Motor neuron (in vitro differentiated cells): ENCODE measurements around the gene KMT2D. TPM values are rescaled to one million over a fixed set of nuclear protein-coding genes. Genes with fewer than 3 reads are reported as not detected.

Experiments used
- ATAC-seq, 8 experiments: fragments of 200-7000 bp; cut with Tn5 transposase; replicated peaks in 6 of 8; 2 replicates each; pipeline ENCODE4 v1.8.0; 2021; ENCODE audit warnings: mild to moderate bottlenecking in 8 of 8, moderate library complexity in 8 of 8
- H3K27ac ChIP-seq, 2 donors: fragments of 250-450 bp; sonication (Bioruptor Pico); 2 replicates each; pipeline ENCODE4 v1.9.0; 2021; ENCODE audit warnings: antibody characterized with exemption in 2 of 2, mild to moderate bottlenecking in 2 of 2, moderate library complexity in 1 of 2
- H3K4me1 ChIP-seq, 2 donors: fragments of 250-450 bp; sonication (Bioruptor Pico); replicated peaks in 1 of 2; 2 replicates each; pipeline ENCODE4 v1.6.1; 2021; ENCODE audit warnings: antibody characterized with exemption in 2 of 2, mild to moderate bottlenecking in 2 of 2, moderate library complexity in 1 of 2
- H3K4me3 ChIP-seq, 5 donors: fragments of 250-450 bp; sonication (Bioruptor Pico); 2 replicates each; pipeline ENCODE4 v1.9.0; 2021; ENCODE audit warnings: antibody characterized with exemption in 5 of 5, mild to moderate bottlenecking in 5 of 5, moderate library complexity in 4 of 5
- in situ Hi-C, 9 experiments: fragments of 400-800 bp; cut with MboI; loops; one replicate each; pipeline ENCODE4 v1.15.0; 2021; ENCODE audit warnings: low sequenced_read_pairs in 9 of 9, low pct_unique_long_range_greater_than_20kb in 2 of 9; ENCODE audit not compliant: unreplicated experiment in 9 of 9
- total RNA-seq, 8 experiments: library from RNA; unstranded; fragments of 300-600 nt; gene quantifications; 2 replicates each; pipeline versions ENCODE4 v1.2.3 to v1.2.4, GENCODE V29; 2022

KMT2D gene
- total RNA-seq, 8 experiments from 2014 or later: 11.7 to 96.4 (median 19.6) TPM

DNA sequence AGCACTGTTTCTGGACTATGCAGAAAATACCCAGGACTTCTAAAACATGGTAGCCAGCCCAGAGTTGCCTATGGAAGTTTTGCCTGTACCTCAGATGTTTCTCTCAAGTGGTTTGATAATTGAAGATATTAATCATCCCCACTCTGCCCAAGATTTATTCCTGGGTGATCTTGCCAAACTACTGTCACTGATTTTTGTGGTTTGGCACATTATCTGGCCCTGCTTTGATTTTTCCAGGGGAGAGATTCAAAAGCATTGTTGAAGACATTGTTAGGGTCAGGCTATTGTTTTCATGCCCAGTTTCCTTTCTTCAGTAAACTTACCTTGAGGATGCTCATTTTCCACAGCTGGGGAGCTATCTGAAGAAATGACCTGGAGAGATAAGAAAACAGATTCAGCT, 47.9 kb downstream of the KMT2D start:
- ATAC-seq: no peak
- Histone ChIP-seq H3K4me1 (peaks cover 0 to 14% of the 10 kb centered on the region in 2 donors), H3K4me3 (no peak overlapping the region), H3K27ac (no peak overlapping the region)
- in situ Hi-C loops: no loop called here

Other genes with a start within 250 kb of the KMT2D start
- gene CACNB3, start 242.3 kb downstream of the KMT2D start, total RNA-seq: 10 to 100 TPM in 7 of 8 experiments, 1 to 10 TPM in 1; 4.7 to 40.3 (median 37.7) TPM
- 10 to 100 TPM; 31.8 to 94.8 (median 54.2) TPM for gene DDX23, start 208.6 kb downstream of the KMT2D start, total RNA-seq
- 10 to 100 TPM in 2 of 8 experiments, 1 to 10 TPM in 6; 1.1 to 12.3 (median 5.7) TPM for gene RND1, start 194.9 kb downstream of the KMT2D start, total RNA-seq
- gene FKBP11, start 135.3 kb downstream of the KMT2D start, total RNA-seq: 10 to 100 TPM in 3 of 8 experiments, 1 to 10 TPM in 5; 6.0 to 64.3 (median 7.9) TPM
- gene ARF3, start 103.3 kb downstream of the KMT2D start, total RNA-seq: 100 to 1,000 TPM in 2 of 8 experiments, 10 to 100 TPM in 6; 48.8 to 124 (median 74.2) TPM
- 1 to 10 TPM in 3 of 8 experiments, under 1 TPM in 5; 0.22 to 2.2 (median 0.71) TPM for gene WNT10B, start 89.1 kb downstream of the KMT2D start, total RNA-seq
- under 1 TPM in 2 of 8 experiments, not detected in 6; 0.21 to 0.71 TPM for gene WNT1, start 82.5 kb downstream of the KMT2D start, total RNA-seq
- 1 to 10 TPM in 1 of 8 experiments, under 1 TPM in 7; 0.23 to 1.4 (median 0.57) TPM for gene DDN, start 61.4 kb downstream of the KMT2D start, total RNA-seq
- 100 to 1,000 TPM in 1 of 8 experiments, 10 to 100 TPM in 7; 39.2 to 106 (median 55.3) TPM for gene PRKAG1, start 42.0 kb downstream of the KMT2D start, total RNA-seq
- gene RHEBL1, start 9.2 kb upstream of the KMT2D start, total RNA-seq: 1 to 10 TPM in 4 of 8 experiments, under 1 TPM in 3, not detected in 1; 0.45 to 4.1 (median 1.2) TPM
- gene DHH, start 34.0 kb upstream of the KMT2D start, total RNA-seq: under 1 TPM in 7 of 8 experiments, not detected in 1; 0.09 to 0.62 (median 0.13) TPM
- 10 to 100 TPM; 27.6 to 85.8 (median 67.2) TPM for gene LMBR1L, start 50.1 kb upstream of the KMT2D start, total RNA-seq
- 1,000 to 10,000 TPM in 2 of 8 experiments, 100 to 1,000 TPM in 6; 402 to 1,651 (median 697) TPM for gene TUBA1B, start 70.6 kb upstream of the KMT2D start, total RNA-seq
- 1,000 to 10,000 TPM in 5 of 8 experiments, 100 to 1,000 TPM in 3; 158 to 5,477 (median 3,358) TPM for gene TUBA1A, start 128.3 kb upstream of the KMT2D start, total RNA-seq
- 100 to 1,000 TPM in 6 of 8 experiments, 10 to 100 TPM in 2; 54.3 to 256 (median 152) TPM for gene TUBA1C, start 204.3 kb upstream of the KMT2D start, total RNA-seq
- gene PRPH, start 234.4 kb upstream of the KMT2D start, total RNA-seq: 10 to 100 TPM in 2 of 8 experiments, 1 to 10 TPM in 4, under 1 TPM in 1, not detected in 1; 0.41 to 29.5 (median 5.4) TPM